ENCODE data around the gene DUSP10.

DUSP10 gene

GRCh38 chr1:221675880-221676800 is 65.7 kb downstream of the DUSP10 start:
- TF ChIP-seq CTCF (conservative IDR thresholded peaks at IDR 0.05; ENCODE audit: low read depth, low read length) = no peak
- DNase-seq (ENCODE audit: low read depth) = no peak
- no peak overlapping the region for H3K4me3 ChIP-seq (ENCODE audit: low read depth, low read length)

DNA sequence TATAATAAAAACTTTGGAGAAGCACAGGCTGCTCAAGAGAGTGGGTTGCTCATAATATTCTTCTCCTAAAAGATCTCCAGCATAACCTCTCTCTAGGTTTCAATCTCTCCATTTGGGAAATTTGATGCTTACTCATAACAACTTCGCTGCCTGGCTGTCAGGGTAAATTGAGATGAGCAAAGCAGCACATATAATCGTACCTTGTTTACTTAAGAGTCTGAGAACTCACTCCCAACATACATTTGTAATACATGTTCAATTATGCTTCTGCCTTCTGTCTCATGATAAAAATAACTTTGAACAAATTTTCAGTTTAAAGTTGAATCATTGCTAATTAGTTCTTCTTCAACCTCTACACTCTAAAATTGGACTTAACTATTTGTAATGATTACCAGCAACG is 68.9 kb downstream of the DUSP10 start:
- no peak for TF ChIP-seq CTCF (conservative IDR thresholded peaks at IDR 0.05; ENCODE audit: low read depth, low read length)
- H3K4me3 ChIP-seq (ENCODE audit: low read depth, low read length) = no peak overlapping the region
- DNase-seq (ENCODE audit: low read depth) = no peak

GRCh38 chr1:221672239-221672645 is 69.6 kb downstream of the DUSP10 start:
- H3K4me3 ChIP-seq (ENCODE audit: low read depth, low read length) = no peak overlapping the region
- no peak for TF ChIP-seq CTCF (conservative IDR thresholded peaks at IDR 0.05; ENCODE audit: low read depth, low read length)
- DNase-seq (ENCODE audit: low read depth) = peak; percentile 73

DNA sequence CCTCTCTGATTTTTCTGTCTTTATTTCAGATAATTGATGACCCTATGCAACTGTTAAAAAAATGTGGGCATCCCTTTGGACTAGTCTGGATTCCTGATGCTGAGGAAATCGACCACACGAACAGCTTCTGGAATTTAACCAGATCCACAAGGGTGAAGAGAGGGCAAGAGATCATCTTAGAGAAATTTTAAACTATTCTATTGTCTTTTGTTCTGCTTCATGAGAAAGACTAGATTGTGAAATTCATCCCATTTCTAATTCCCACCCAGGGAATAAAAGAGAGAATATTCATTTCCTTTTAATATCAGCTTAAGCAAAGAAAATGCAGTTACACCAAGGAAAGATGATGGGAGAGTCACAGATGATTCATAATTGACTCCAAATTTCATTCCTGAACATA is 71.8 kb downstream of the DUSP10 start:
- no peak for TF ChIP-seq CTCF (conservative IDR thresholded peaks at IDR 0.05; ENCODE audit: low read depth, low read length)
- H3K4me3 ChIP-seq (ENCODE audit: low read depth, low read length) = no peak overlapping the region
- no peak for DNase-seq (ENCODE audit: low read depth)

GRCh38 chr1:221669441-221669840 is 72.4 kb downstream of the DUSP10 start:
- TF ChIP-seq CTCF (conservative IDR thresholded peaks at IDR 0.05; ENCODE audit: low read depth, low read length) = no peak
- no peak for DNase-seq (ENCODE audit: low read depth)
- no peak overlapping the region for H3K4me3 ChIP-seq (ENCODE audit: low read depth, low read length)

GRCh38 chr1:221667504-221667903 is 74.4 kb downstream of the DUSP10 start:
- no peak overlapping the region for H3K4me3 ChIP-seq (ENCODE audit: low read depth, low read length)
- no peak for TF ChIP-seq CTCF (conservative IDR thresholded peaks at IDR 0.05; ENCODE audit: low read depth, low read length)
- peak; percentile 89 for DNase-seq (ENCODE audit: low read depth)

- no peak for TF ChIP-seq CTCF (conservative IDR thresholded peaks at IDR 0.05; ENCODE audit: low read depth, low read length)
- H3K4me3 ChIP-seq (ENCODE audit: low read depth, low read length) = no peak overlapping the region
- no peak for DNase-seq (ENCODE audit: low read depth)
These were observed 77.6 kb downstream of the DUSP10 start for GRCh38 chr1:221664253-221664652.

Measured in choroid plexus epithelial cell (primary cell).